GM12875 (cell line): ENCODE data around the gene RSPH1.
A peak's percentile ranks its signal among the peaks of the same experiment; 100 is the strongest.

Source experiments
- H3K4me3 ChIP-seq: one replicate; pipeline ENCODE4 v1.5.1; 2011; ENCODE audit warnings: low read depth, low read length, control low read depth
- CTCF ChIP-seq: IDR thresholded peaks from 2 replicates; pipeline ENCODE4 v1.5.1; 2011; ENCODE audit warnings: low read depth, mild to moderate bottlenecking, control low read depth, inconsistent platforms, low read length, moderate library complexity, borderline replicate concordance; ENCODE audit not compliant: insufficient read depth

RSPH1 gene

GRCh38 chr21:42520628-42521253 is 24.7 kb upstream of the RSPH1 start:
- TF ChIP-seq CTCF: no peak

GRCh38 chr21:42518626-42519025 is 22.6 kb upstream of the RSPH1 start:
- no peak overlapping the region for H3K4me3 ChIP-seq
- TF ChIP-seq CTCF: no peak

More at GRCh38 chr21:42520628-42521253, 24.7 kb upstream of the RSPH1 start:
- no peak overlapping the region for H3K4me3 ChIP-seq

GRCh38 chr21:42518215-42518614 is 22.2 kb upstream of the RSPH1 start:
- TF ChIP-seq CTCF: no peak
- no peak overlapping the region for H3K4me3 ChIP-seq

DNA sequence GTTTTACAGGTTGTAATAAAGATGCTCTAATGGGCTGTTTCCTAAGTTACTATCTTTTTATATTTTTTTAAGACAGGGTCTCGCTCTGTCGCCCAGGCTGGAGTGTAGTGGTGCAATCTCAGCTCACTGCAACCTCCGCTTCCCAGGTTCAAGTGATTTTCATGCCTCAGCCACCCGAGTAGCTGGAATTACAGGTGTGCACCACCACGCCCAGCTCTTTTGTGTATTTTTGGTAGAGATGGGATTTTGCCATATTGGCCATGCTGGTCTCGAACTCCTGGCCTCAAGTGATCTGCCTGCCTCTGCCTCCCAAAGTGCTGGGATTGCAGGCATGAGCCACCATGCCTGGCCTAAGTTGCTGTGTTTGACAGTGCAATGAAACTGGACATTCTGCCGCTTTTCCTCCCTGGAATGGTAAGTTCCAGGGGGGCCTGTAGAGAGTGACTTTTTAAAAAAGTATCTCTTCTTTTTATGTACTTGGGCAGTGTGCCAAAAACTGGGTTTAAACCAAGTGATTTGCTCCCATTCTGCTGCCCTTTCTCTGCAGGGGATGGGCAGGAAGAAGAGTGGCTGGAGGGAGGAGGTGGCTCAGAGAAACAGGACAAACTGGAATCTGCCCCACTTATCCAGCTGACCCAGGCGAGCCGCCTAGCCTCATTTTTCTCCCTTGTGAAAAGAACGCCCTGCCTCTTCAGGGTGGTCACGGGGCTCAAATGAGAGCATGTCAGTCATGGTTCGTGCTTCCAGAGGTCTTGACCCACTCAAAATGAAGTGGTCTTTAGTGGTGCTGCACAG is 19.9 kb upstream of the RSPH1 start:
- H3K4me3 ChIP-seq: no peak overlapping the region
- TF ChIP-seq CTCF: no peak

GRCh38 chr21:42514883-42515228 is 18.8 kb upstream of the RSPH1 start:
- peak overlapping the region; percentile 94 for H3K4me3 ChIP-seq
- no peak for TF ChIP-seq CTCF

DNA sequence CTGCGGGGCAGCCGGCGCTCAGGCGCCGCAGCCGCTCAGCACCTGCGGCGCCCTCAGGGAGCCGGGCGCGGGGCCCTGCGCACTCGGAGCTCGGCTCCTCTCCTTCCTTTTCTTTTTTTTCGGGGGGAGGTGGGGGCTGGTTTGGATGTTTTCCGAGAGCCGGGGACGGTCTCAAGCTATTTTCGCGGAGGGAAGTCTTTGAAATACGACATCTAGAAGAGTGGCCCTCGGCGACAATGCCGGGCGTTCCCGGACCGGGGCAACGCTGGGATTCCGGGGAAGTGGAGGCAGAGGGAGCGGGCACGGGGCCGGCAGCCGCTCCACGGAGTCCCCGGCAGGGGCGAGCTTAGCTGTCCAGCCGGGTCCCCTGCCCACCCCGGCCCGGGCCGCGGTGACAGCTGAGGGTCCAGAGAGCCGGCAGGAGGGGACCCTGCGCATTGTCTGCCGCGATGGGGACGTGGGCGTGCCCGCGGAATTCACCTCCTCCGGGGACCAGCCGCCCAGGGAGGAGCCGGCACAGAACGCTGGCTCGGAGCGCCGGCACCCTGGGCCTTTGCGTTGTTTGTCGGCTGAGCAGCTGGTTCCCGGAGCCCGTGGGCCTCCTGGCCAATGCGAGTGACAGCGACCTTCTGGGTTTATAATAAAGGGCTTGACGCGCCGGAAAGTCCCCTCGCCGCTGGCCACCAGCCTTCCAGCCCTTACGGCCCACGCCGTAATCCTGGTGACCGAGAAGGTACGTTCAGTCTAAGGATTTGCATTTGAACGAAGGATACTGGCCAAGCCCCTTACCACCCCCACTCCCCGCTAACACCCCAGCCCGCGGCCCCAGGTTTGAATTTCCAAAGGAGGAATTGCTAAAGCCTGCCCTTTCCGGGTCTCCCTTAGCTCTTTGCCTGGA is 18.2 kb upstream of the RSPH1 start:
- no peak for TF ChIP-seq CTCF
- peak overlapping the region; percentile 94 for H3K4me3 ChIP-seq
